ENCODE measurements around the gene MPEG1. TPM values are rescaled to one million over a fixed set of nuclear protein-coding genes. Genes with fewer than 3 reads are reported as not detected.

The MPEG1 gene
- polyA plus RNA-seq (2013, experiment 1 of 2): not detected
- not detected for polyA plus RNA-seq (2013, experiment 2 of 2)

- Histone ChIP-seq H3K23ac (ENCODE audit: low read length in 2 of 2) (no peak within 1 kb of the TSS), H3K27ac (ENCODE audit: low read length, poor library complexity, severe bottlenecking) (no peak within 1 kb of the TSS), H3K4me2 (ENCODE audit: low read length, poor library complexity, severe bottlenecking) (no peak within 1 kb of the TSS), H2AK5ac (ENCODE audit: low read length, severe bottlenecking) (no peak within 1 kb of the TSS), H3K79me1 (replicated peaks; ENCODE audit: low read length, poor library complexity, severe bottlenecking) (no peaks in the 10 kb centered on the region), H3K4me1 (ENCODE audit: control insufficient read depth, insufficient read depth, low read depth, low read length) (no peaks in the 10 kb centered on the region), H2BK120ac (ENCODE audit: low read depth, low read length) (no peak within 1 kb of the TSS), H4K8ac (ENCODE audit: low read length) (no peak within 1 kb of the TSS), H2BK5ac (ENCODE audit: low read depth, low read length, poor library complexity, severe bottlenecking) (no peak within 1 kb of the TSS), H3K4me3 (ENCODE audit: insufficient read depth in 1 of 2, low read depth in 1 of 2, low read length in 2 of 2) (no peak within 1 kb of the TSS), H3K4ac (ENCODE audit: low read depth in 1 of 2, low read length in 2 of 2) (no peak within 1 kb of the TSS), H3K9me3 (ENCODE audit: control insufficient read depth, low read length) (no peaks in the 10 kb centered on the region), H3K18ac (ENCODE audit: low read depth in 1 of 2, low read length in 2 of 2) (no peak within 1 kb of the TSS), H2BK15ac (ENCODE audit: low read depth, poor library complexity, severe bottlenecking) (no peak within 1 kb of the TSS), H3K14ac (ENCODE audit: low read length in 2 of 2) (no peak within 1 kb of the TSS), H4K91ac (ENCODE audit: low read length) (no peak within 1 kb of the TSS), H2BK12ac (ENCODE audit: low read length in 2 of 2) (no peak within 1 kb of the TSS), H3K9ac (ENCODE audit: low read length) (no peak within 1 kb of the TSS), H3K27me3 (ENCODE audit: control insufficient read depth in 1 of 2, insufficient read depth in 1 of 2, low read length in 2 of 2) (peaks cover 5 to 35% of the 10 kb centered on the region in 2 experiments), H3K36me3 (ENCODE audit: control insufficient read depth in 1 of 2, insufficient read depth in 2 of 2, low read depth in 1 of 2, low read length in 2 of 2) (no peaks in the 10 kb centered on the region), H2AFZ (ENCODE audit: low read depth, low read length) (no peak within 1 kb of the TSS)
- 72% methylated on average over 8 of the region's 10 CpGs for WGBS
- no peak for DNase-seq
Observed at GRCh38 chr11:59212744-59213631, at the start of gene MPEG1. Gene MPEG1 (minus strand): TSS chr11:59212927. CDS start chr11:59212865, 62 bp downstream.

- Histone ChIP-seq H3K27me3 (ENCODE audit: control insufficient read depth in 1 of 2, insufficient read depth in 1 of 2, low read length in 2 of 2) (peaks cover 0 to 3% of the 10 kb centered on the region in 2 experiments), H3K23ac (ENCODE audit: low read length in 2 of 2) (no peak overlapping the region), H3K79me1 (replicated peaks; ENCODE audit: low read length, poor library complexity, severe bottlenecking) (no peaks in the 10 kb centered on the region), H3K9me3 (ENCODE audit: control insufficient read depth, low read length) (no peaks in the 10 kb centered on the region), H3K4me2 (ENCODE audit: low read length, poor library complexity, severe bottlenecking) (no peak overlapping the region), H3K27ac (ENCODE audit: low read length, poor library complexity, severe bottlenecking) (no peak overlapping the region), H3K4me1 (ENCODE audit: control insufficient read depth, insufficient read depth, low read depth, low read length) (no peaks in the 10 kb centered on the region), H2BK12ac (ENCODE audit: low read length in 2 of 2) (no peak overlapping the region), H3K18ac (ENCODE audit: low read depth in 1 of 2, low read length in 2 of 2) (no peak overlapping the region), H2AFZ (ENCODE audit: low read depth, low read length) (no peak overlapping the region), H3K4me3 (ENCODE audit: insufficient read depth in 1 of 2, low read depth in 1 of 2, low read length in 2 of 2) (no peak overlapping the region), H3K14ac (ENCODE audit: low read length in 2 of 2) (no peak overlapping the region), H4K8ac (ENCODE audit: low read length) (no peak overlapping the region), H3K9ac (ENCODE audit: low read length) (no peak overlapping the region), H2BK5ac (ENCODE audit: low read depth, low read length, poor library complexity, severe bottlenecking) (no peak overlapping the region), H4K91ac (ENCODE audit: low read length) (no peak overlapping the region), H2BK120ac (ENCODE audit: low read depth, low read length) (no peak overlapping the region), H2AK5ac (ENCODE audit: low read length, severe bottlenecking) (no peak overlapping the region), H3K36me3 (ENCODE audit: control insufficient read depth in 1 of 2, insufficient read depth in 2 of 2, low read depth in 1 of 2, low read length in 2 of 2) (no peaks in the 10 kb centered on the region), H2BK15ac (ENCODE audit: low read depth, poor library complexity, severe bottlenecking) (no peak overlapping the region), H3K4ac (ENCODE audit: low read depth in 1 of 2, low read length in 2 of 2) (no peak overlapping the region)
- DNase-seq: no peak
- WGBS: 74% methylated on average over 7 of the region's 7 CpGs
Observed at GRCh38 chr11:59262177-59262818, 49.6 kb upstream of the MPEG1 start.

- Histone ChIP-seq H3K27ac (ENCODE audit: low read length, poor library complexity, severe bottlenecking) (no peak overlapping the region), H4K8ac (ENCODE audit: low read length) (no peak overlapping the region), H2BK5ac (ENCODE audit: low read depth, low read length, poor library complexity, severe bottlenecking) (no peak overlapping the region), H3K4me1 (ENCODE audit: control insufficient read depth, insufficient read depth, low read depth, low read length) (no peaks in the 10 kb centered on the region), H2AFZ (ENCODE audit: low read depth, low read length) (no peak overlapping the region), H3K4me3 (ENCODE audit: insufficient read depth in 1 of 2, low read depth in 1 of 2, low read length in 2 of 2) (no peak overlapping the region), H2BK12ac (ENCODE audit: low read length in 2 of 2) (no peak overlapping the region), H3K14ac (ENCODE audit: low read length in 2 of 2) (no peak overlapping the region), H4K91ac (ENCODE audit: low read length) (no peak overlapping the region), H3K18ac (ENCODE audit: low read depth in 1 of 2, low read length in 2 of 2) (no peak overlapping the region), H3K4ac (ENCODE audit: low read depth in 1 of 2, low read length in 2 of 2) (no peak overlapping the region), H3K27me3 (ENCODE audit: control insufficient read depth in 1 of 2, insufficient read depth in 1 of 2, low read length in 2 of 2) (peaks cover 0 to 3% of the 10 kb centered on the region in 2 experiments), H2BK120ac (ENCODE audit: low read depth, low read length) (no peak overlapping the region), H3K9ac (ENCODE audit: low read length) (no peak overlapping the region), H2AK5ac (ENCODE audit: low read length, severe bottlenecking) (no peak overlapping the region), H2BK15ac (ENCODE audit: low read depth, poor library complexity, severe bottlenecking) (no peak overlapping the region), H3K36me3 (ENCODE audit: control insufficient read depth in 1 of 2, insufficient read depth in 2 of 2, low read depth in 1 of 2, low read length in 2 of 2) (no peaks in the 10 kb centered on the region), H3K23ac (ENCODE audit: low read length in 2 of 2) (no peak overlapping the region), H3K9me3 (ENCODE audit: control insufficient read depth, low read length) (no peaks in the 10 kb centered on the region), H3K79me1 (replicated peaks; ENCODE audit: low read length, poor library complexity, severe bottlenecking) (no peaks in the 10 kb centered on the region), H3K4me2 (ENCODE audit: low read length, poor library complexity, severe bottlenecking) (no peak overlapping the region)
- 67% methylated on average over 2 of the region's 2 CpGs for WGBS
- no peak for DNase-seq
Observed at GRCh38 chr11:59261150-59261549, 48.4 kb upstream of the MPEG1 start.

GRCh38 chr11:59259867-59260475 is 47.2 kb upstream of the MPEG1 start:
- Histone ChIP-seq H4K91ac (ENCODE audit: low read length) (no peak overlapping the region), H3K9ac (ENCODE audit: low read length) (no peak overlapping the region), H2AFZ (ENCODE audit: low read depth, low read length) (no peak overlapping the region), H2BK15ac (ENCODE audit: low read depth, poor library complexity, severe bottlenecking) (no peak overlapping the region), H2BK12ac (ENCODE audit: low read length in 2 of 2) (no peak overlapping the region), H3K23ac (ENCODE audit: low read length in 2 of 2) (no peak overlapping the region), H3K27ac (ENCODE audit: low read length, poor library complexity, severe bottlenecking) (no peak overlapping the region), H3K4me2 (ENCODE audit: low read length, poor library complexity, severe bottlenecking) (no peak overlapping the region), H3K36me3 (ENCODE audit: control insufficient read depth in 1 of 2, insufficient read depth in 2 of 2, low read depth in 1 of 2, low read length in 2 of 2) (no peaks in the 10 kb centered on the region), H3K4me1 (ENCODE audit: control insufficient read depth, insufficient read depth, low read depth, low read length) (no peaks in the 10 kb centered on the region), H3K18ac (ENCODE audit: low read depth in 1 of 2, low read length in 2 of 2) (no peak overlapping the region), H3K14ac (ENCODE audit: low read length in 2 of 2) (no peak overlapping the region), H2BK120ac (ENCODE audit: low read depth, low read length) (no peak overlapping the region), H4K8ac (ENCODE audit: low read length) (no peak overlapping the region), H3K4ac (ENCODE audit: low read depth in 1 of 2, low read length in 2 of 2) (no peak overlapping the region), H2BK5ac (ENCODE audit: low read depth, low read length, poor library complexity, severe bottlenecking) (no peak overlapping the region), H3K9me3 (ENCODE audit: control insufficient read depth, low read length) (no peaks in the 10 kb centered on the region), H2AK5ac (ENCODE audit: low read length, severe bottlenecking) (no peak overlapping the region), H3K27me3 (ENCODE audit: control insufficient read depth in 1 of 2, insufficient read depth in 1 of 2, low read length in 2 of 2) (peaks cover 0 to 6% of the 10 kb centered on the region in 2 experiments), H3K4me3 (ENCODE audit: insufficient read depth in 1 of 2, low read depth in 1 of 2, low read length in 2 of 2) (no peak overlapping the region), H3K79me1 (replicated peaks; ENCODE audit: low read length, poor library complexity, severe bottlenecking) (no peaks in the 10 kb centered on the region)
- DNase-seq: no peak
- 87% methylated on average over 8 of the region's 9 CpGs for WGBS
